ENCODE measurements around the gene CDH4. TPM values are rescaled to one million over a fixed set of nuclear protein-coding genes. Genes with fewer than 3 reads are reported as not detected.

The CDH4 gene
- total RNA-seq, 2 donors from 2014 or later, result not detected

- H3K27me3 ChIP-seq (replicated peaks; ENCODE audit: insufficient read depth), result no peaks in the 10 kb centered on the region
- no peaks in the 10 kb centered on the region for H3K36me3 ChIP-seq
- no peak for TF ChIP-seq CTCF (IDR thresholded peaks at IDR 0.05)
- H3K9me3 ChIP-seq, result no peaks in the 10 kb centered on the region
- no peaks in the 10 kb centered on the region for H3K4me1 ChIP-seq (ENCODE audit: control insufficient read depth in 1 of 2, low read depth in 2 of 2)
- H3K27ac ChIP-seq, result no peak overlapping the region
- H3K4me3 ChIP-seq, result no peak overlapping the region
- no peak for DNase-seq (ENCODE audit: low spot score)
- no peak for ATAC-seq (ENCODE audit: insufficient number of reproducible peaks, low FRiP score, low read depth)
Observed at GRCh38 chr20:61562491-61562890, 310.4 kb downstream of the CDH4 start.

- no peak for ATAC-seq (ENCODE audit: insufficient number of reproducible peaks, low FRiP score, low read depth)
- Histone ChIP-seq H3K9me3 (no peaks in the 10 kb centered on the region), H3K4me3 (no peak overlapping the region), H3K4me1 (ENCODE audit: control insufficient read depth in 1 of 2, low read depth in 2 of 2) (no peaks in the 10 kb centered on the region), H3K27me3 (replicated peaks; ENCODE audit: insufficient read depth) (no peaks in the 10 kb centered on the region), H3K36me3 (no peaks in the 10 kb centered on the region), H3K27ac (no peak overlapping the region)
- no peak for TF ChIP-seq CTCF (IDR thresholded peaks at IDR 0.05)
- no peak for DNase-seq (ENCODE audit: low spot score)
Observed at GRCh38 chr20:61562897-61563504, 310.9 kb downstream of the CDH4 start.

GRCh38 chr20:61564628-61565027 lies 312.6 kb downstream of the CDH4 start:
- Histone ChIP-seq H3K9me3 (no peaks in the 10 kb centered on the region), H3K4me3 (no peak overlapping the region), H3K4me1 (ENCODE audit: control insufficient read depth in 1 of 2, low read depth in 2 of 2) (no peaks in the 10 kb centered on the region), H3K36me3 (no peaks in the 10 kb centered on the region), H3K27ac (no peak overlapping the region), H3K27me3 (replicated peaks; ENCODE audit: insufficient read depth) (no peaks in the 10 kb centered on the region)
- TF ChIP-seq CTCF (IDR thresholded peaks at IDR 0.05), result no peak
- ATAC-seq (ENCODE audit: insufficient number of reproducible peaks, low FRiP score, low read depth), result no peak
- no peak for DNase-seq (ENCODE audit: low spot score)

GRCh38 chr20:61565791-61566190 lies 313.7 kb downstream of the CDH4 start:
- DNase-seq (ENCODE audit: low spot score) (no peak), ATAC-seq (ENCODE audit: insufficient number of reproducible peaks, low FRiP score, low read depth) (no peak)

GRCh38 chr20:61566691-61567090 lies 314.6 kb downstream of the CDH4 start:
- Histone ChIP-seq H3K4me3 (no peak overlapping the region), H3K9me3 (no peaks in the 10 kb centered on the region), H3K27me3 (replicated peaks; ENCODE audit: insufficient read depth) (no peaks in the 10 kb centered on the region), H3K4me1 (ENCODE audit: control insufficient read depth in 1 of 2, low read depth in 2 of 2) (no peaks in the 10 kb centered on the region), H3K27ac (no peak overlapping the region), H3K36me3 (no peaks in the 10 kb centered on the region)
- ATAC-seq (ENCODE audit: insufficient number of reproducible peaks, low FRiP score, low read depth) (no peak), DNase-seq (ENCODE audit: low spot score) (no peak)
- no peak for TF ChIP-seq CTCF (IDR thresholded peaks at IDR 0.05)

More at GRCh38 chr20:61565791-61566190, 313.7 kb downstream of the CDH4 start:
- TF ChIP-seq CTCF (IDR thresholded peaks at IDR 0.05), result no peak
- Histone ChIP-seq H3K27ac (no peak overlapping the region), H3K4me3 (no peak overlapping the region), H3K9me3 (no peaks in the 10 kb centered on the region), H3K27me3 (replicated peaks; ENCODE audit: insufficient read depth) (no peaks in the 10 kb centered on the region), H3K4me1 (ENCODE audit: control insufficient read depth in 1 of 2, low read depth in 2 of 2) (no peaks in the 10 kb centered on the region), H3K36me3 (no peaks in the 10 kb centered on the region)
